Neural cell (in vitro differentiated cells): Measurements from ENCODE around the gene NFIX. TPM values are rescaled to one million over a fixed set of nuclear protein-coding genes. Genes with fewer than 3 reads are reported as not detected.

ENCODE experiments used
- H2AFZ ChIP-seq: fragments of 200-600, 300-800 bp; sonication (generic), shearing (Covaris generic); 2 replicates; pipeline ENCODE4 v1.6.0; 2014; ENCODE audit warnings: low read depth, mild to moderate bottlenecking, antibody characterized with exemption, low read length, moderate library complexity
- H3F3A ChIP-seq: fragments of 200-600 bp; shearing (Covaris generic); 2 replicates; pipeline ENCODE4 v1.6.1; 2016; ENCODE audit warnings: mild to moderate bottlenecking, moderate library complexity, mixed read lengths, antibody characterized with exemption, low read length; ENCODE audit not compliant: insufficient read depth, poor library complexity, severe bottlenecking
- H3K27ac ChIP-seq: fragments of 200-600, 300-800 bp; sonication (generic), shearing (Covaris generic); 2 replicates; pipeline ENCODE4 v1.5.1; 2014; ENCODE audit warnings: mild to moderate bottlenecking, low read length, moderate library complexity
- H3K27me3 ChIP-seq: fragments of 300-800, 200-600 bp; sonication (generic), shearing (Covaris generic); 2 replicates; pipeline ENCODE4 v1.6.0; 2014; ENCODE audit warnings: mild to moderate bottlenecking, low read depth, low read length, moderate library complexity; ENCODE audit not compliant: insufficient read depth
- H3K36me3 ChIP-seq: fragments of 300-800, 200-600 bp; sonication (generic), shearing (Covaris generic); 2 replicates; pipeline ENCODE4 v1.5.1; 2014; ENCODE audit warnings: mild to moderate bottlenecking, antibody characterized with exemption, low read length, moderate library complexity; ENCODE audit not compliant: insufficient read depth
- H3K4me2 ChIP-seq: fragments of 300-800, 200-600 bp; sonication (generic), shearing (Covaris generic); 2 replicates; pipeline ENCODE4 v1.6.0; 2014; ENCODE audit warnings: mild to moderate bottlenecking, low read length
- H3K4me3 ChIP-seq: fragments of 300-800, 200-600 bp; sonication (generic), shearing (Covaris generic); 2 replicates; pipeline ENCODE4 v1.5.1; 2014; ENCODE audit warnings: mild to moderate bottlenecking, low read length, moderate library complexity
- H3K79me2 ChIP-seq: fragments of 200-600 bp; shearing (Covaris generic); replicated peaks from 2 replicates; pipeline ENCODE4 v1.6.0; 2014; ENCODE audit warnings: mild to moderate bottlenecking, low read length, moderate library complexity; ENCODE audit not compliant: insufficient read depth
- H3K9ac ChIP-seq: fragments of 300-800, 200-600 bp; sonication (generic), shearing (Covaris generic); 2 replicates; pipeline ENCODE4 v1.6.1; 2016; ENCODE audit warnings: mild to moderate bottlenecking, low read length, mixed read lengths
- H3K9me2 ChIP-seq: fragments of 200-600 bp; shearing (Covaris generic); 2 replicates; pipeline ENCODE4 v1.6.1; 2016; ENCODE audit warnings: mild to moderate bottlenecking, low read length, mixed read lengths; ENCODE audit not compliant: insufficient read depth
- H3K9me3 ChIP-seq: fragments of 200-600, 300-800 bp; sonication (generic), shearing (Covaris generic); 2 replicates; pipeline ENCODE4 v1.6.1; 2016; ENCODE audit warnings: mild to moderate bottlenecking, mixed run types, low read length, moderate library complexity, mixed read lengths
- H4K20me1 ChIP-seq: fragments of 200-600 bp; shearing (Covaris generic); 2 replicates; pipeline ENCODE4 v1.6.1; 2016; ENCODE audit warnings: mild to moderate bottlenecking, mixed run types; ENCODE audit not compliant: insufficient read depth
- EP300 ChIP-seq: fragments of 450-650 bp; conservative IDR thresholded peaks from 2 replicates; pipeline ENCODE4 v1.6.1; 2014; ENCODE audit warnings: antibody characterized with exemption, mild to moderate bottlenecking, moderate library complexity; ENCODE audit not compliant: poor library complexity, severe bottlenecking
- EZH2 ChIP-seq: fragments of 200-600, 300-800 bp; shearing (Covaris generic), sonication (generic); IDR thresholded peaks from 2 replicates; pipeline ENCODE4 v1.6.1; 2014; ENCODE audit warnings: antibody characterized with exemption, low read length, borderline replicate concordance, mild to moderate bottlenecking; ENCODE audit not compliant: insufficient read depth, poor library complexity, severe bottlenecking
- MXI1 ChIP-seq: fragments of 450-650 bp; conservative IDR thresholded peaks from 2 replicates; pipeline ENCODE4 v1.6.1; 2014; ENCODE audit warnings: antibody characterized with exemption, mild to moderate bottlenecking; ENCODE audit not compliant: poor library complexity, severe bottlenecking
- POLR2AphosphoS5 ChIP-seq: IDR thresholded peaks from 2 replicates; pipeline ENCODE4 v1.6.1; 2012
- RAD21 ChIP-seq: fragments of 450-650 bp; conservative IDR thresholded peaks from 2 replicates; pipeline ENCODE4 v1.6.1; 2014; ENCODE audit warnings: antibody characterized with exemption, mild to moderate bottlenecking, moderate library complexity
- SMC3 ChIP-seq: fragments of 450-650 bp; conservative IDR thresholded peaks from 2 replicates; pipeline ENCODE4 v1.6.1; 2014; ENCODE audit warnings: antibody characterized with exemption, mild to moderate bottlenecking, moderate library complexity; ENCODE audit not compliant: poor library complexity
- TAF1 ChIP-seq: IDR thresholded peaks from 2 replicates; pipeline ENCODE4 v1.6.1; 2012; ENCODE audit warnings: low read depth
- polyA plus RNA-seq: library from polyadenylated mRNA; depleted of rRNA; stranded (reverse); fragments of >200 nt; gene quantifications from 2 replicates; pipeline ENCODE4 v1.2.3, GENCODE V29; 2014
- TF ChIP-seq, protein P1 (sequence below): IDR thresholded peaks from 2 replicates; pipeline ENCODE4 v1.6.1; 2012; ENCODE audit warnings: borderline replicate concordance
- TF ChIP-seq, protein P2 (sequence below): fragments of 450-650 bp; IDR thresholded peaks from 2 replicates; pipeline ENCODE4 v1.5.1; 2014; ENCODE audit warnings: antibody characterized with exemption, mild to moderate bottlenecking, moderate library complexity; ENCODE audit not compliant: poor library complexity, severe bottlenecking

NFIX gene
- polyA plus RNA-seq, 1 donor from 2014 or later = not detected

DNA sequence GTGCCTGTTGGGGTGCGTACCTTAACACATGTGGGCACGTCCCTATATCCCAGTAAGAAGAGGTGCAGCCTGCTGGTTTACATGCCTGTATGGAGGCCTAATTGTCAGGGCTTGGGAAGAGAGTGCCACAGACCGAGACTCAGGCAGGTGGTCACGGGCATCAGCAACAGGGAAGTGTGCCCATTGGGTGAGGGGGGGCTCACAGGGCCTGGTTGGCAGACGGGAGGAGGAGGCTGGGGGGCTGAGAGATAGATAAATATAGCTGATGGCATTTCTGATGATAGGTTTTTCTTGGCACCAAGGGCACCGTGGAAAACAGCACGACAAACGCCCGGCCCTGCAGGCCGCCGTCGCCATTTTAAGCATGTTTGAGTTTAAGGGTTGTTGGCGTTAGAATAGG is 37.6 kb downstream of the NFIX start:
- H2AFZ ChIP-seq = no peak overlapping the region
- H3K4me2 ChIP-seq = no peak overlapping the region
- TF ChIP-seq RAD21 (no peak), EP300 (no peak), TAF1 (no peak), EZH2 (no peak)
- no peak overlapping the region for H3K27ac ChIP-seq
- H3K36me3 ChIP-seq = no peaks in the 10 kb centered on the region
- no peaks in the 10 kb centered on the region for H3F3A ChIP-seq
- H3K4me3 ChIP-seq = no peak overlapping the region
- no peak overlapping the region for H3K9ac ChIP-seq
- no peaks in the 10 kb centered on the region for H3K79me2 ChIP-seq
- no peaks in the 10 kb centered on the region for H3K9me3 ChIP-seq
- H4K20me1 ChIP-seq = no peaks in the 10 kb centered on the region
- peaks cover 95% of the 10 kb centered on the region for H3K27me3 ChIP-seq
- H3K9me2 ChIP-seq = no peaks in the 10 kb centered on the region

DNA sequence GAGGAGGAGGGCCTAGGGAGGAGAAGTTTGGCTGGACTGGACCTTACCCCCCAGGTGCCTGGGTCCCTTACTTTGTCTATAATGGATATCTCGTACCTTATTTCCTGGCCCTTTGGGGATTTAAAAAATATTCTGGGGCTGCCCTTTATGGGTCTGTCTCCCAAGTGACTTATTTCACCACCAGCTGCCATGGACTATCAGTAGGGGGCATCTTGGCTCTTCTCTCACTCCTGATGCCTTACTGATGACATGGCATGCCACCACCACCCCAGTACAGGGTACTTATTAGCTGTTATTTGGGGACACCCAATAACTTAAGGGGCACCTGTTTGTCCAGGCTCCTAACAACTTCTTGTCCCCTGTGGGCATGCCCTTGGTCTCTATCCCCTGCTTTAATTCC is 38.0 kb downstream of the NFIX start:
- H3K27ac ChIP-seq = no peak overlapping the region
- H3K36me3 ChIP-seq = no peaks in the 10 kb centered on the region

More for the DNA sequence above, 38.0 kb downstream of the NFIX start:
- H2AFZ ChIP-seq = no peak overlapping the region
- H3F3A ChIP-seq = no peaks in the 10 kb centered on the region
- no peak overlapping the region for H3K9ac ChIP-seq
- H4K20me1 ChIP-seq = no peaks in the 10 kb centered on the region
- TF ChIP-seq, protein P1, sequence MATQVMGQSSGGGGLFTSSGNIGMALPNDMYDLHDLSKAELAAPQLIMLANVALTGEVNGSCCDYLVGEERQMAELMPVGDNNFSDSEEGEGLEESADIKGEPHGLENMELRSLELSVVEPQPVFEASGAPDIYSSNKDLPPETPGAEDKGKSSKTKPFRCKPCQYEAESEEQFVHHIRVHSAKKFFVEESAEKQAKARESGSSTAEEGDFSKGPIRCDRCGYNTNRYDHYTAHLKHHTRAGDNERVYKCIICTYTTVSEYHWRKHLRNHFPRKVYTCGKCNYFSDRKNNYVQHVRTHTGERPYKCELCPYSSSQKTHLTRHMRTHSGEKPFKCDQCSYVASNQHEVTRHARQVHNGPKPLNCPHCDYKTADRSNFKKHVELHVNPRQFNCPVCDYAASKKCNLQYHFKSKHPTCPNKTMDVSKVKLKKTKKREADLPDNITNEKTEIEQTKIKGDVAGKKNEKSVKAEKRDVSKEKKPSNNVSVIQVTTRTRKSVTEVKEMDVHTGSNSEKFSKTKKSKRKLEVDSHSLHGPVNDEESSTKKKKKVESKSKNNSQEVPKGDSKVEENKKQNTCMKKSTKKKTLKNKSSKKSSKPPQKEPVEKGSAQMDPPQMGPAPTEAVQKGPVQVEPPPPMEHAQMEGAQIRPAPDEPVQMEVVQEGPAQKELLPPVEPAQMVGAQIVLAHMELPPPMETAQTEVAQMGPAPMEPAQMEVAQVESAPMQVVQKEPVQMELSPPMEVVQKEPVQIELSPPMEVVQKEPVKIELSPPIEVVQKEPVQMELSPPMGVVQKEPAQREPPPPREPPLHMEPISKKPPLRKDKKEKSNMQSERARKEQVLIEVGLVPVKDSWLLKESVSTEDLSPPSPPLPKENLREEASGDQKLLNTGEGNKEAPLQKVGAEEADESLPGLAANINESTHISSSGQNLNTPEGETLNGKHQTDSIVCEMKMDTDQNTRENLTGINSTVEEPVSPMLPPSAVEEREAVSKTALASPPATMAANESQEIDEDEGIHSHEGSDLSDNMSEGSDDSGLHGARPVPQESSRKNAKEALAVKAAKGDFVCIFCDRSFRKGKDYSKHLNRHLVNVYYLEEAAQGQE = no peak
- TF ChIP-seq EP300 = no peak
- TF ChIP-seq SMC3 = no peak
- TF ChIP-seq MXI1 = no peak
- no peak for TF ChIP-seq EZH2
- TF ChIP-seq, protein P2, sequence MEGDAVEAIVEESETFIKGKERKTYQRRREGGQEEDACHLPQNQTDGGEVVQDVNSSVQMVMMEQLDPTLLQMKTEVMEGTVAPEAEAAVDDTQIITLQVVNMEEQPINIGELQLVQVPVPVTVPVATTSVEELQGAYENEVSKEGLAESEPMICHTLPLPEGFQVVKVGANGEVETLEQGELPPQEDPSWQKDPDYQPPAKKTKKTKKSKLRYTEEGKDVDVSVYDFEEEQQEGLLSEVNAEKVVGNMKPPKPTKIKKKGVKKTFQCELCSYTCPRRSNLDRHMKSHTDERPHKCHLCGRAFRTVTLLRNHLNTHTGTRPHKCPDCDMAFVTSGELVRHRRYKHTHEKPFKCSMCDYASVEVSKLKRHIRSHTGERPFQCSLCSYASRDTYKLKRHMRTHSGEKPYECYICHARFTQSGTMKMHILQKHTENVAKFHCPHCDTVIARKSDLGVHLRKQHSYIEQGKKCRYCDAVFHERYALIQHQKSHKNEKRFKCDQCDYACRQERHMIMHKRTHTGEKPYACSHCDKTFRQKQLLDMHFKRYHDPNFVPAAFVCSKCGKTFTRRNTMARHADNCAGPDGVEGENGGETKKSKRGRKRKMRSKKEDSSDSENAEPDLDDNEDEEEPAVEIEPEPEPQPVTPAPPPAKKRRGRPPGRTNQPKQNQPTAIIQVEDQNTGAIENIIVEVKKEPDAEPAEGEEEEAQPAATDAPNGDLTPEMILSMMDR = no peak
- no peak for TF ChIP-seq TAF1
- TF ChIP-seq POLR2AphosphoS5 = no peak
- TF ChIP-seq RAD21 = no peak
- no peaks in the 10 kb centered on the region for H3K9me3 ChIP-seq
- no peaks in the 10 kb centered on the region for H3K79me2 ChIP-seq
- H3K9me2 ChIP-seq = no peaks in the 10 kb centered on the region
- H3K4me3 ChIP-seq = no peak overlapping the region
- peaks cover 95% of the 10 kb centered on the region for H3K27me3 ChIP-seq
- H3K4me2 ChIP-seq = no peak overlapping the region
